Motor neuron (in vitro differentiated cells): ENCODE data around the gene FAM124B. TPM values are rescaled to one million over a fixed set of nuclear protein-coding genes. Genes with fewer than 3 reads are reported as not detected.
"Not testable (repeated sequence)": the region's sequence is repeated elsewhere in the genome, so short reads cannot be mapped to it uniquely, and the experiment has no call there.

Experiments
- ATAC-seq, 8 experiments: fragments of 200-7000 bp; cut with Tn5 transposase; replicated peaks in 6 of 8; 2 replicates each; pipeline ENCODE4 v1.8.0; 2021; ENCODE audit warnings: mild to moderate bottlenecking in 8 of 8, moderate library complexity in 8 of 8
- H3K27ac ChIP-seq, 2 donors: fragments of 250-450 bp; sonication (Bioruptor Pico); 2 replicates each; pipeline ENCODE4 v1.9.0; 2021; ENCODE audit warnings: antibody characterized with exemption in 2 of 2, mild to moderate bottlenecking in 2 of 2, moderate library complexity in 1 of 2
- H3K4me1 ChIP-seq, 2 donors: fragments of 250-450 bp; sonication (Bioruptor Pico); replicated peaks in 1 of 2; 2 replicates each; pipeline ENCODE4 v1.6.1; 2021; ENCODE audit warnings: antibody characterized with exemption in 2 of 2, mild to moderate bottlenecking in 2 of 2, moderate library complexity in 1 of 2
- H3K4me3 ChIP-seq, 5 donors: fragments of 250-450 bp; sonication (Bioruptor Pico); 2 replicates each; pipeline ENCODE4 v1.9.0; 2021; ENCODE audit warnings: antibody characterized with exemption in 5 of 5, mild to moderate bottlenecking in 5 of 5, moderate library complexity in 4 of 5
- WGBS, 10 experiments: fragments of 450-650 bp; shearing (Covaris generic); methylation state at CpG; one replicate each; pipeline ENCODE4 v1.0.0; 2022; 5-methylcytosine and 5-hydroxymethylcytosine counted together
- in situ Hi-C, 9 experiments: fragments of 400-800 bp; cut with MboI; loops; one replicate each; pipeline ENCODE4 v1.15.0; 2021; ENCODE audit warnings: low sequenced_read_pairs in 9 of 9, low pct_unique_long_range_greater_than_20kb in 2 of 9; ENCODE audit not compliant: unreplicated experiment in 9 of 9
- total RNA-seq, 8 experiments: library from RNA; unstranded; fragments of 300-600 nt; gene quantifications; 2 replicates each; pipeline versions ENCODE4 v1.2.3 to v1.2.4, GENCODE V29; 2022

Gene FAM124B
- total RNA-seq, 8 experiments from 2014 or later = 0.09 to 0.97 (median 0.23) TPM; not detected in 4

DNA sequence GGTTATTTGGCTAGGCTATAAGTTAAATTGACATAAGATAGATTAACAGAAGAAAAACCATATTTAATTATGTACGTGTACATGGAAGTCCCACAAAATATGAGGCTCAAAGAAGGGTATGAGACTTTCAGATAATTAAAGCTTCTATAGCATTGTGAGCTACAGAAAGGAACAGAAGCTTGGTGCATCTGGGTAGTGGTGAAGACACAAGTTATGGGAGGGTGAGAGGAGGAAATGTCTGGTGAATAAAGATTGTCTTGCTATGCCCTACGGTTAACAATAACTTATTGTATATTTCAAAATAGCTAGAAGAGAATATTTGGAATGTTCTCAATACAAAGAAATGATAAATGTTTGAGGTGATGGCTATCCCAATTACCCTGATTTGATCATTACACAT is 6.8 kb upstream of the FAM124B start:
- in situ Hi-C loops = no loop called here
- WGBS, 10 experiments = 36 to 83% (median 69%) methylated on average over 1 to 2 of the region's 2 CpGs; no CpG with 5 or more reads in 1 of the 10 experiments
- no peak for ATAC-seq
- Histone ChIP-seq H3K4me3 (no peak overlapping the region), H3K4me1 (no peaks in the 10 kb centered on the region), H3K27ac (no peak overlapping the region)

- Histone ChIP-seq H3K27ac (no peak overlapping the region), H3K4me3 (no peak overlapping the region), H3K4me1 (no peaks in the 10 kb centered on the region)
- 38 to 100% (median 80%) methylated on average over 1 to 5 of the region's 5 CpGs; no CpG with 5 or more reads in 3 of the 10 experiments for WGBS, 10 experiments
- in situ Hi-C loops = no loop called here
- ATAC-seq = no peak
Observed at GRCh38 chr2:224407241-224407701, 5.4 kb upstream of the FAM124B start.

- Histone ChIP-seq H3K27ac (no peak overlapping the region), H3K4me3 (no peak overlapping the region), H3K4me1 (no peaks in the 10 kb centered on the region)
- in situ Hi-C loops = no loop called here
- ATAC-seq = no peak
- WGBS, 10 experiments = 28 to 100% (median 86%) methylated on average over 1 to 4 of the region's 4 CpGs; no CpG with 5 or more reads in 2 of the 10 experiments
Observed at GRCh38 chr2:224405841-224406370, 4.0 kb upstream of the FAM124B start.

- H3K4me1 ChIP-seq = no peaks in the 10 kb centered on the region
- in situ Hi-C loops = no loop called here
- H3K27ac ChIP-seq = no peak overlapping the region
- H3K4me3 ChIP-seq = no peak overlapping the region
- no peak for ATAC-seq
- WGBS, 10 experiments = 50 to 78% (median 65%) methylated on average over 1 to 2 of the region's 3 CpGs; no CpG with 5 or more reads in 6 of the 10 experiments
Observed at GRCh38 chr2:224405412-224405811, 3.5 kb upstream of the FAM124B start.

DNA sequence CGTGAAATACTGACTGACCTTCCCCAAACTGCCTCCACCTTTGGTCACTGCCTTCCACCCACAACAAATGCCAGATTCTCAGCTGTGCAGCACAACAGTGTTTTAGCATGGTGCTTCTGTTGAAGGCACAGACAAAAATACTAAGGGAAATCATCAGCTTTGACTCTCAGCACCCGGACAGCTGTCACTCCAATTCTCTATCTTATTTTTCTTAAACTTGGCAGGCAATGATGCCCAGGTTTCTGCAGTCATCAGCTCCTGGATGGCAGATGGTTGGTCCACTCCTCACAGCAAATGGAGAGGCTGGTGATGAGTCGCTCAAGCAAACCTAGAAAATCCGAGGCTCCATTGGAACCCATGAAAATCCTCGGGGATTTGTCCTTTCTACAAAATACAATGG is 2.9 kb upstream of the FAM124B start:
- no peak for ATAC-seq
- Histone ChIP-seq H3K4me3 (no peak overlapping the region), H3K27ac (no peak overlapping the region), H3K4me1 (no peaks in the 10 kb centered on the region)
- 0 to 92% (median 69%) methylated on average over 1 to 5 of the region's 5 CpGs; no CpG with 5 or more reads in 2 of the 10 experiments for WGBS, 10 experiments
- in situ Hi-C loops = no loop called here

DNA sequence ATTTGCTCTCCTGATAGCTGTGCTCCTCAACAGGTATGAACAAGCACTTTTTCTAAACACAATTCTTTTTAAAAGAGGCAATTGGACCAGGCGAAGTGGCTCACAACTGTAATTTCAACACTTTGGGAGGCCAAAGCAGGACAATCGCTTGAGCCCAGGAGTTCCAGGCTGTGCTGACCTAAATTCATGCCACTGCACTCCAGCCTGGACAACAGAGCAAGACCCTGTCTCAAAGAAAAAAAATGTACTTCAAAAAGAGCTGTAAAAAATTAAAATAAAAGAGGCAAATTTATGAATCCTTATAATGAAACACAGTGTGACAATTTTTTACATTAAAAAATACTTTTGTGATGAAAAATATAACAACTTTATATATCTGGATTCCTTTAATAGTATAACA is 1.8 kb upstream of the FAM124B start:
- ATAC-seq = no peak
- WGBS, 10 experiments = 25 to 100% (median 86%) methylated on average over 1 to 2 of the region's 2 CpGs; no CpG with 5 or more reads in 2 of the 10 experiments
- Histone ChIP-seq H3K4me3 (no peak overlapping the region), H3K27ac (no peak overlapping the region), H3K4me1 (no peaks in the 10 kb centered on the region)
- in situ Hi-C loops = no loop called here

DNA sequence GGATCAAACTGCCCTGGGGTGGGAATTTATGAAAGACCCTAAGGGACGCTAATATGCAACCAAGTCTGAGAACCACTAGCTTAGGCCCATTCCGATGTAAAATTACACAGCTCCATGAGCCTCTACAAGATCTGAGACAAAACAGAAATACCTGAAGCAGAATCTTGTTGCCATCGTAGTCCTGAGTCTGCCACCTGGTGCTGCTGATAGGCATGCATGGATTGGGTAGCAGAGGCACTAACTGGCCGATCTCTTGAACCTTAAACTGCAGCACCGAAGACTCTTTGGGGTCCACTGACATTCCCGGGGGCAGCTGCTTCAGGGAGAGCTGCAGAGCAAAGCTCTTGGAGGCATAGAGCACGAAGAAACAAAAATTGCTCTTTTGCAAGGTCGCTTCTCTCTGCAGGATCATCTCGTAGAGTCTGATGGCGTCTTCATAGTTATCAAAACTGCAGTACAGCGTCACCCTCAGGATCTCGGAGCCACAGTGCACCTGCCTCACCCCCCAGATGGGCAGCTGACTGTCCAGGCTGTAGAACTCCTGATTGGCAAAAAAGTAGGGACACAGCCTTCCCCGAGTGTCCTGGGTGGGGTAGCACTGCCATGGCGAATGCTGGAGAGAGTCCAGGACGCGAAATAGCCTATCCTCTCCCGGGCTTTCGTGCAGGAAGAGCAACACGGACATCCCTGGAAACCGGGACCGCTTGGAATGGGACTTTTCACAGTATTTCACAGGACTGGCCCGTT is 848 bp downstream of the FAM124B start:
- in situ Hi-C loops = no loop called here
- 59 to 96% (median 88%) methylated on average over 3 to 8 of the region's 22 CpGs; no CpG with 5 or more reads in 1 of the 10 experiments for WGBS, 10 experiments
- no peak for ATAC-seq

GRCh38 chr2:224400174-224400810 is 1.6 kb downstream of the FAM124B start:
- Histone ChIP-seq H3K27ac (no peak overlapping the region), H3K4me1 (no peaks in the 10 kb centered on the region), H3K4me3 (no peak overlapping the region)
- WGBS, 10 experiments = 79 to 100% (median 87%) methylated on average over 3 to 8 of the region's 8 CpGs
- in situ Hi-C loops = no loop called here
- no peak for ATAC-seq

More for the DNA sequence above, 848 bp downstream of the FAM124B start:
- H3K4me1 ChIP-seq = no peaks in the 10 kb centered on the region
- H3K27ac ChIP-seq = no peak overlapping the region
- no peak overlapping the region for H3K4me3 ChIP-seq

GRCh38 chr2:224398289-224398688 is 3.6 kb downstream of the FAM124B start:
- H3K4me3 ChIP-seq = no peak overlapping the region
- WGBS, 10 experiments = 73 to 100% (median 86%) methylated on average over 1 to 3 of the region's 3 CpGs; no CpG with 5 or more reads in 3 of the 10 experiments
- H3K4me1 ChIP-seq = no peaks in the 10 kb centered on the region
- no peak overlapping the region for H3K27ac ChIP-seq
- ATAC-seq = no peak
- in situ Hi-C loops = no loop called here

- 33 to 95% (median 86%) methylated on average over 1 to 5 of the region's 5 CpGs; no CpG with 5 or more reads in 1 of the 10 experiments for WGBS, 10 experiments
- H3K4me1 ChIP-seq, in situ Hi-C loops, ATAC-seq, H3K4me3 ChIP-seq, H3K27ac ChIP-seq: not testable (repeated sequence)
Observed at GRCh38 chr2:224397100-224397499, 4.8 kb downstream of the FAM124B start.

GRCh38 chr2:224395620-224396390 is 6.1 kb downstream of the FAM124B start:
- 46 to 90% (median 83%) methylated on average over 1 to 5 of the region's 9 CpGs; no CpG with 5 or more reads in 1 of the 10 experiments for WGBS, 10 experiments
- in situ Hi-C loops = no loop called here
- Histone ChIP-seq H3K27ac (no peak overlapping the region), H3K4me3 (no peak overlapping the region), H3K4me1 (no peaks in the 10 kb centered on the region)
- ATAC-seq = peak in 3 of 8 experiments; percentile 21 to 84 (median 37)

- Histone ChIP-seq H3K4me1 (no peaks in the 10 kb centered on the region), H3K4me3 (no peak overlapping the region), H3K27ac (no peak overlapping the region)
- in situ Hi-C loops = no loop called here
- no peak for ATAC-seq
- WGBS, 10 experiments = 67 to 83% (median 83%) methylated on average over 1 to 3 of the region's 3 CpGs; no CpG with 5 or more reads in 5 of the 10 experiments
Observed at GRCh38 chr2:224393157-224393872, 8.6 kb downstream of the FAM124B start.
